ENCODE measurements around the gene ATP8A2.
A peak's percentile ranks its signal among the peaks of the same experiment; 100 is the strongest.
"Not testable (repeated sequence)": the region's sequence is repeated elsewhere in the genome, so short reads cannot be mapped to it uniquely, and the experiment has no call there.

The ATP8A2 gene

GRCh38 chr13:25371875-25372283 lies at the start of gene ATP8A2:
ATP8A2 (plus strand) TSS chr13:25371974; CDS start chr13:25372213, 239 bp downstream.
- no peak for DNase-seq

GRCh38 chr13:25324100-25324499 lies 47.7 kb upstream of the ATP8A2 start:
- DNase-seq = no peak

DNA sequence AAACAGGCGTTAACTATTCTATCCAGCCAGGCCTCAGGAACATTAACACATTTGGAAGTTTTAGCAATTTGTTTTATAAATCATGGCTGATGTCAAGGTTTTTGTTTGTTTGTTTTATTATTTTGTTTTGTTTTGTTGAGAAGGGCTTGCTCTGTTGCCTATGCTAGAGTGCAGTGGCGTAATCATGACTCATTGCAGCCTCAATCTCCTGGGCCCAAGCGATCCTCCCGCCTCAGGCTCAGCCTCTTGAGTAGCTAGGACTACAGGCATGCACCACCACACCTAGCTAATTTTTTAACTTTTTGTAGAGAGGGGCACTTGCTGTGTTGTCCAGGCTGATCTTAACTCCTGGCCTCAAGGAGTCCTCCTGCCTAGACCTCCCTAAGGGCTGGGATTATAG lies 42.1 kb upstream of the ATP8A2 start:
- DNase-seq = no peak

GRCh38 chr13:25330541-25330940 lies 41.2 kb upstream of the ATP8A2 start:
- DNase-seq = no peak

- DNase-seq = no peak
These were observed 35.9 kb upstream of the ATP8A2 start for GRCh38 chr13:25335856-25336255.

- no peak for DNase-seq
These were observed 26.2 kb upstream of the ATP8A2 start for GRCh38 chr13:25345576-25345975.

GRCh38 chr13:25347151-25347550 lies 24.6 kb upstream of the ATP8A2 start:
- no peak for DNase-seq

DNA sequence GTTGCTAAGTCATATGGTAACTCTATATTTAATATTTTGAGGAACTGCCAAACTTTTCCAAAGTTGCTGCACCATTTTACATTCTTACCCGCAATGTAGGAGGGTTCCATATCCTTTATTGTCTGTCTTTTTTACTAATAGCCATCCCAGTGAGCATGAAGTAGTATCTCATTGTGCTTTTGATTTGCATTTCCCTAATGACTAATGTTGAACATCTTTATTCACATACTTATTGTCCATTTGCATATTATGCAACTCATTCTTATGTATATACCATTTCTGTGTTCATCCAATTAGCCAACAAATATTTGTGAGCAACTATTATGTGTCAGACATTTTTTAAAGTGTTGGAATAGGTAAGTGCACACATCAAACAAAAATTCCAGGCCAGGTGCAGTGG lies 20.4 kb upstream of the ATP8A2 start:
- DNase-seq = no peak

DNA sequence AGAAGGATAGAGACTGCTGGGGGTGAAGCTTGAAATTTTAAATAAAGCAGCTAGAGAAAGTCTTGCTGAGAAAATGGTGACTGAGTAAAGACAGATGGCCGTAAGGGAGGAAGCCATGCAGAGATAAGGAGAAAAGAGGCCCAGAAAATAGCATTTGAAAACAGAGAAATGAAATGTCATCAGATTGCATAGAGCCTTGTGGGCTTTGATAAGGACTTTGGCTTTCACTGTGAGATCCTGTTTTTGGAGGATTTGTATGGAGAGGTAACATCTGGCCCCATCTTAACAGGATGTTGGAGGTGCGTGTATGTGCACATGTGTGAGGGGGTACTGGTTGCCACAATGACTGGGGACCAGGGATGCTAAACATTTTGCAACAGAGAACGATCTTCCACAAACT lies 19.5 kb upstream of the ATP8A2 start:
- no peak for DNase-seq

- no peak for DNase-seq
These were observed 19.0 kb upstream of the ATP8A2 start for GRCh38 chr13:25352806-25353205.

DNA sequence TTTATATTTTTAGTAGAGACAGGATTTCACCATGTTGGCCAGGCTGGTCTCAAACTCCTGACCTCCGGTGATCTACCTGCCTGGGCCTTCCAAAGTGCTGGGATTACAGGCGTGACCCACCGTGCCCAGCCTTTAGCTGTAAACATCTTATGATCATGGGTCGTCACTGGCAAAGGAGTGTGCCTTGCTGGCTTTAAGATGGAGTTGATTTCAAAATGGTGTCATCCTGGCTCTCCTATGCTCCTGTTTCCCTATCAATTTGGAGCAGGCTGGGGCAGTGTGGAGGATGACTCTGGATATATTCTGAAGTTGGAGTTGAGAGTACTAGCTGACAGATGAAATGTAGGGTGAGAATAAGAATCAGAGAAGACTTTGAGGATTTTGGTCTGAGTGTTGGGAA lies 18.4 kb upstream of the ATP8A2 start:
- no peak for DNase-seq

- DNase-seq = no peak
These were observed 17.4 kb upstream of the ATP8A2 start for GRCh38 chr13:25354377-25354776.

GRCh38 chr13:25360443-25360842 lies 11.3 kb upstream of the ATP8A2 start:
- DNase-seq = not testable (repeated sequence)

GRCh38 chr13:25365720-25366235 lies 6.0 kb upstream of the ATP8A2 start:
- DNase-seq = no peak

GRCh38 chr13:25371158-25371874 lies 458 bp upstream of the ATP8A2 start:
- DNase-seq = no peak

GRCh38 chr13:25372284-25373081 lies 709 bp downstream of the ATP8A2 start:
- no peak for DNase-seq

DNA sequence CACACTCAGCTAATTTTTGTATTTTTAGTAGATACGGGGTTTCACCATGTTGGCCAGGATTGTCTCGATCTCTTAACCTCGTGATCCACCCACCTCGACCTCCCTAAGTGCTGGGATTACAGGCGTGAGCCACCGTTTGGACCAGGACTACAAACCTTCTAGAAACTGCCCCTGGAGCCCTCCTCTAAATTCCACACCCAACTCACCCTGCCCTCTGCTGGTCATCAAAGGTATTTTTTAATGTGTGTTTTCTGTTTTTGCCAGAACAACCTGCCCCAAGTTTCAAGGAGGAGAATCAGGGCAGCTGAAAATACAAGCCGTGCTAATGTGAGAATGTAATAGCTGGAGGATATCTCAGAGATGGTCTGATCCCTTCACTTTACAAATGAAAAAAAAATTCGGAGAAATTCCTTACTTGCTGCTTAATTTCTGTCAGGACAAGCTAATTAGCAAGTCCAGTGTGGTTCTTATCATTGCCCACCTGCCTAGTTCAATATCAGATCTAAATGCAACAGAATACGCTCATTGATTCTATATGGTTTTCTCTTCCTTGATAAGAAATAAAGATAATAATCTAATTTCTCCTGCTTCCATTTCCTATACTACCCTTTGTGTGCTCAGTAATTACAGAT lies 4.1 kb downstream of the ATP8A2 start:
- peak; percentile 63 for DNase-seq

- no peak for DNase-seq
These were observed 5.6 kb downstream of the ATP8A2 start for GRCh38 chr13:25377244-25377962.

DNA sequence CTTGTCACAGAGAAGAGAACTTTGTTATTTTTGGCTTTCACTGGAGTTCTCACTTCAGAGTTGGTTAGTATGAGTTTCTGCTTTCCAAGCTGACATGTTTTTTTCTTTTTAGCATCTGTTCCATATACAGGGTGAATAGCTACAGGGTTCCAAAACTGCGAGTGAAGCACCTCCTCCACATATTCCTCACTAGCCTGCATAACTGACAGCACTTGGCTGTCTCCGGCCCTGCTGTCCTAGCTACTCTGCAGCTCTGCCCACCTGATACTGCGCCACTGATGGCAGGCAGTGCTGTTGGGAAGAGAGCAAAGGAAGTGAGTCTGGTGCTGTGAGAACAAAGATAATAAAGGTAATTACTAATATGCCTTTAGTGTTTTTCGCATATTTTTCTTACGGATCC lies 6.8 kb downstream of the ATP8A2 start:
- DNase-seq = no peak

- DNase-seq = no peak
These were observed 7.2 kb downstream of the ATP8A2 start for GRCh38 chr13:25379011-25379410.

GRCh38 chr13:25380082-25380481 lies 8.3 kb downstream of the ATP8A2 start:
- no peak for DNase-seq

DNA sequence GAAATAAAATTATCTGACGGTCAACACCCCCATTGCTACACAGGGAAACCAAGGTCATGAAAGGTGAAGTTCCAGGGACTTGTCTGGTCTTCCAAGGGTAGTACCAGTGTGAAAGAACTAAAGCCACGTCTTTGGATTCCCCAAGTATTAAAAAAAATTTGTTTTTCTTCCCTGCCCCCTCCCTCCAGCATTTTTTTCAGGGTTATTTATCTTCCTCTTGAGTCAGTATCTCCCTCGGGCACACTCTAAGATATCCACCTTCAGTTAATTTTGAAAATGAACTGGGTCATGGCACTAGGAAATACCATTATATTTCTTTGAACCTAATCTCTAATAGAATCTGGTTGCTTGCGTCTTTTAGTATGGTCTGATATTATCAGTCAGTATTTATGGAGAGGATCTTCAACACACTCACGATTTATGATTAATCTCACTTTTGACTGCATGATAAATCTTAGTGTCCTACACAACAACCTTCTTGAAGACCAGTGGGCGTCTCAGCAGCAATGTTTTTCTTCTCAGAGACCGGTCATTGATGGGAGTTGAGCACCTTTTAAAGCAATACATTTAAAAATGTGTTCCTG lies 9.1 kb downstream of the ATP8A2 start:
- no peak for DNase-seq

All from CD4-positive, alpha-beta T cell treated with Interleukin-4 for 4 hours (primary cell).